Measurements from ENCODE around the gene RNF181. TPM values are rescaled to one million over a fixed set of nuclear protein-coding genes. Genes with fewer than 3 reads are reported as not detected.

RNF181 gene, protein sequence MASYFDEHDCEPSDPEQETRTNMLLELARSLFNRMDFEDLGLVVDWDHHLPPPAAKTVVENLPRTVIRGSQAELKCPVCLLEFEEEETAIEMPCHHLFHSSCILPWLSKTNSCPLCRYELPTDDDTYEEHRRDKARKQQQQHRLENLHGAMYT
- total RNA-seq = 187 and 280 TPM in 2 replicates

GRCh38 chr2:85595301-85596025, at the start of gene RNF181:
RNF181 (plus strand) TSS chr2:85595745; CDS start chr2:85595764, 19 bp downstream.
- no peak for TF ChIP-seq CTCF (conservative IDR thresholded peaks at IDR 0.05; ENCODE audit: low read depth, low read length)
- DNase-seq (ENCODE audit: low read depth) = peak; percentile 96

DNA sequence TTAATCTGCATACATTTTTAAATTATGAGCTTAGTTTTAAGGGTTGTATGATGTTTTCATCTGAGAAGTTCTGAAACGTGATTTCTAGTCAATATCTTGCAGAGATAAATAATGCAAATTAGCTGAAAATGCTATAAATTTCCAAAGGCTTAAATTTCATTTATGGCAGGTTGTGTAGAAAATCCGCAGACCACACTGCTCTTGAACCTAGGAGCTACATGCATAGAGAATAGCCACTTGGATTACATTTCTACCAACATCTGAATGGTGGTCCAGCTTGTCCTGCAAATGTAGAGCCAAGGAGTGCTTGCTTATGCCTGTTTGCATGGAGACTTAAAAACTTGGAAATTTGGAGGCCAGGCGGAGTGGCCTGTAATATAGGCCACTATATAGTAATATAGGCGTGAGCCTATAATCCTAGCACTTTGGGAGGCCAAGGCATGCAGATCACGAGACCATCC, 49.7 kb upstream of the RNF181 start:
- TF ChIP-seq CTCF (conservative IDR thresholded peaks at IDR 0.05; ENCODE audit: low read depth, low read length) = no peak
- no peak overlapping the region for H3K4me3 ChIP-seq (ENCODE audit: low read depth, low read length)
- DNase-seq (ENCODE audit: low read depth) = no peak

More at GRCh38 chr2:85595301-85596025, at the start of gene RNF181:
- peak within 1 kb of the TSS; percentile 81 for H3K4me3 ChIP-seq (ENCODE audit: low read depth, low read length)

- TF ChIP-seq CTCF (conservative IDR thresholded peaks at IDR 0.05; ENCODE audit: low read depth, low read length) = no peak
- no peak for DNase-seq (ENCODE audit: low read depth)
- H3K4me3 ChIP-seq (ENCODE audit: low read depth, low read length) = no peak overlapping the region
These were observed 48.3 kb upstream of the RNF181 start for GRCh38 chr2:85547089-85547858.

DNA sequence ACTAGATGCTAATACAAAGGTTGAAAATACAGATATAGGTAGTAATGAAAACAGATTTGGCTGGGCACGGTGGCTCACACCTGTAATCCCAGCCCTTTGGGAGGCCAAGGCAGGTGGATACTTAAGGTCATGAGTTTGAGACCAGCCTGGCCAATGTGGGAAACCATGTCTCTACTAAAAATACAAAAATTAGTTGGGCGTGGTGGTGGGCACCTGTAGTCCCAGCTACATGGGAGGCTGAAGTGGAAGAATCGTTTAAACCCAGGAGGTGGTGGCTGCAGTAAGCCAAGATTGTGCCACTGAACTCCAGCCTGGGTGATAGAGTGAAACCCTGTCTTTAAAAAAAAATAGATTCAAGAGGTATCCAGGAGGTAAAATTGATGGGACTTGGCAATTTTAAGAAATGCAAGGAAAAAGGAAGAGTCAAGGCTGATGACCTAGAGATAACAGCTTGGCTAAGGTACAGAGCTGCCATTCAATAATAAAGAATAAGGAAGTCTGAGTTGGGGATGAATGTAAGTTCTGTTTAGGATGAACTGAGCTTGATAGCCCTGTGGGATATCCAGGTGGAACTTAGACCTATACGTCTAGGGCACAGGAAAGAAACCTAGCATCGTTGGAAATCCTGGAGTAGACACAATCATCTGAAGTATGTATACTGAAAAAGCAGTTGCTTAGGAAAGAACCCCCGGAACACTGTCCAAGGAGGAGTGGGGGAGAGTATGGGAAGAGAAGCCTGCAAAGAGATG, 47.5 kb upstream of the RNF181 start:
- no peak for TF ChIP-seq CTCF (conservative IDR thresholded peaks at IDR 0.05; ENCODE audit: low read depth, low read length)
- H3K4me3 ChIP-seq (ENCODE audit: low read depth, low read length) = no peak overlapping the region
- DNase-seq (ENCODE audit: low read depth) = no peak

DNA sequence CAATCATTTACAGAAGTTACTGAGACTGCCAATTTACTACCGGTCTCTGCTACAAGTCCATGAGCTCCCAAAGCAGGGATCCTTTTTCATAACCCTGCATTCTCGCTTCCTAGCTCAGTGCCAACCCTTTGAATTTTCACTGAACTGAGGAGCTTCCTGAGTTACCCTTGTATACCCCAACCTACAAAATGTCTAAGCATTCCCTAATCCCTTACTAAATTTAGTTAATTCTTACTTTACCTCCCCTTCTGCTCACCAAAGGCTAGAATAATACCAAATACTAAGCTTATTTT, 47.0 kb upstream of the RNF181 start:
- no peak for TF ChIP-seq CTCF (conservative IDR thresholded peaks at IDR 0.05; ENCODE audit: low read depth, low read length)
- no peak overlapping the region for H3K4me3 ChIP-seq (ENCODE audit: low read depth, low read length)
- DNase-seq (ENCODE audit: low read depth) = no peak

DNA sequence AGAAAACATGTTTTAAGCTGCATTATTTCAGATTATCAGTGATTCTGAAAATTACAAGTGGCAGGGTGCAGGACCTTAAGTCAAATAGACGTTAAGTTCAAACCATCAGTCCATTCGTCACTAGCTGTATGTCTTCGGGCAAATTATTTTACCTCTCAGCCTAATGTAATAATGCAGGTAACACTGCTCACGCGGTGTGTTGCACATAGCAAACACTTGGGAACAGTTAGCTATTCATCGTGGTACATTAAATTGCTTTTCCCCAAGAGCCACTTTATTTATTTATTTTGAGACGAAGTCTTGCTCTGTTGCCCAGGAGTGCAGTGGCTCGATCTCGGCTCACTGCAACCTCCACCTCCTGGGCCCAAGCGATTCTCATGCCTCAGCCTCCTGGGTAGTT, 46.5 kb upstream of the RNF181 start:
- TF ChIP-seq CTCF (conservative IDR thresholded peaks at IDR 0.05; ENCODE audit: low read depth, low read length) = no peak
- DNase-seq (ENCODE audit: low read depth) = no peak

More for the DNA sequence above, 46.5 kb upstream of the RNF181 start:
- no peak overlapping the region for H3K4me3 ChIP-seq (ENCODE audit: low read depth, low read length)

Data from epithelial cell of proximal tubule (primary cell).